ENCODE measurements around the gene PARVB.

PARVB gene

DNA sequence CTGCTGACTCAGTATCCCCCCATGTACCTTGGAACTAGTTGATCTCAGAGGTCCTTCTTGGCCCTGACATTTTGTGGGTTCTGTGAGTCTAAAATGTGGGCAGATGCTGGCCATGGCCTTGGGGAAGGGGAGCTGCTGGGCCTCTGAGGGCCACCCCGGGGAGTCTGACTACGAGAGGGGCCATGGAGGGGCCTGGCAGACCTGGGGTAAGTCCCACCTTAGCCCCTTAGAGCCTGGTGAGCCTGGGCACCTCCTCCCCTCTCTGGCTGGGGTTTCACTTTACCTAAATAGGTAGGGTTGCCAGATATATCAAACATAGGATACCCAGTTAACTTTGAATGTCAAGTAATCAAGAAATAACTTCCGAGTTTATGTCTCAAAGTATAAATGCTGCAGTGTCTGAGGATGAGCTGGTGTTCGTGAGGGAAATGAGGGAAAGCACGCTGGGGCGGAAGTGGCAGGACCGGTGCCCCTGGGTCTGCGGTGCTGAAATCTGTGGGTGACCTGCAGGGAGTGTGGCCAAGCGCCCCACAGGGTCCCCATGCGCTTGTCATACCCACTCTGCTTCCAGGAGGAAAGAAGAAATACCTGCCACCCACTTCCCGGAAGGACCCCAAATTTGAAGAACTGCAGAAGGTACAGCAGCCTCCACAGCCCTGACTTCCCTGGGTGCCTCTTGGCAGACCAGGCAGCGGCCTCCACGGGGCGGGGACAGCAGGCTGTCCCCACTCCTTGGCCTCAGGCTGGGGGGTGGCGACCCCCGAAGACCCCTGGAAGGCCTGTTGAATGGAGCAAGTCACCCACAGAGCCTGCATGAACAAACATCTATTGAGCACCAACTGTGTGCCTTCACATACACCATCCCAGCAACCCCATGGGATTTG, 161.4 kb downstream of the PARVB start:
- no peak for DNase-seq (ENCODE audit: low read depth)

- no peak for DNase-seq (ENCODE audit: low read depth)
Observed at GRCh38 chr22:44186121-44186510, 162.0 kb downstream of the PARVB start.

DNA sequence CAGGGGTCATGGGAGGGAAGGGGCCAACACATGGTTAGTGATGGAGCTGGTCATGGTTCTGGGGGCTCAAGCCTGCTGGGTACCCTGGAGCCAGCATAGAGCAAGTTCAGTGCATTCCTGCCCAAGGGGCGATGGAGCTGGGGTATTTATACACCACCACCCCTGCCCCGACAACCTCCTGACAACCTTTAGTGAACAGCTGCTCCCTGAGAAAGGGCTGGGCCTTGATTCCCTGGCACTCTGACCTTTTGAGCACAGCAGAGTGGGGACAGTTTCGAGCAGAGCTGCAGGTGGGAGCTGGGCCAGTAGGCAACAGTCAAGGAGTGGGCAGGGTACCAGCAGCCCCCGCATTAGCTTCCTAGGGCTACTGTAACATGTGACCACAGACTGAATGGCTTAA, 162.6 kb downstream of the PARVB start:
- no peak for DNase-seq (ENCODE audit: low read depth)

GRCh38 chr22:44187652-44188230, 163.6 kb downstream of the PARVB start:
- DNase-seq (ENCODE audit: low read depth), result no peak

- DNase-seq (ENCODE audit: low read depth), result no peak
Observed at GRCh38 chr22:44188316-44188715, 164.2 kb downstream of the PARVB start.

GRCh38 chr22:44188986-44189630, 165.0 kb downstream of the PARVB start:
- no peak for DNase-seq (ENCODE audit: low read depth)

DNA sequence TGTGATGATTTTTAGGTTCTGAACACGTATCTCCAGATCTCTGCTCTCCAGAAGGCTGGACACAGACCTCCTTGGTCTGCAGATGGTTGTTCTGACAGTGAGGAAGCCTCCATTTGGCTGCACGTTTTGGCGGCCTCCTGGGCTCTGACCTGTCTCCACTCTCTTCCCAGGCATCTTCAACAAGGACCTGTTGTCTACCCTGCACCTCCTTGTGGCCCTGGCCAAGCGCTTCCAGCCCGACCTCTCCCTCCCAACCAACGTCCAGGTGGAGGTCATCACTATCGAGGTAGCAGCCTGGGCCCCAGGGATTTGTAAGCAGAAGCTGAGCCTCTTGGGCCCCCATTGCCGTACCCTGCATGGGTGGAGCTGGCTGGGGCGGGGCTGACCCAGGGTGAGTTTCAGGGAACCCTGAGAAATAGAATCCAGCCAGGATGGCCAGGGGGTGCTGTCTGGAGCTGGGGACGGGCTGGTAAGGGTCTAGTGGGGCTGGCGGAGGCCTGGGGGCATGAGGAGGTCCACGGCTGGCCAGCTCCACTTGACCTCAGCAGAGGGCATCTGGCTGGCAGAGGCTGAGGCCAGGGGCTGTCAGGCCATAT, 166.4 kb downstream of the PARVB start:
- DNase-seq (ENCODE audit: low read depth), result no peak

- DNase-seq (ENCODE audit: low read depth), result no peak
Observed at GRCh38 chr22:44191036-44191454, 166.9 kb downstream of the PARVB start.

DNA sequence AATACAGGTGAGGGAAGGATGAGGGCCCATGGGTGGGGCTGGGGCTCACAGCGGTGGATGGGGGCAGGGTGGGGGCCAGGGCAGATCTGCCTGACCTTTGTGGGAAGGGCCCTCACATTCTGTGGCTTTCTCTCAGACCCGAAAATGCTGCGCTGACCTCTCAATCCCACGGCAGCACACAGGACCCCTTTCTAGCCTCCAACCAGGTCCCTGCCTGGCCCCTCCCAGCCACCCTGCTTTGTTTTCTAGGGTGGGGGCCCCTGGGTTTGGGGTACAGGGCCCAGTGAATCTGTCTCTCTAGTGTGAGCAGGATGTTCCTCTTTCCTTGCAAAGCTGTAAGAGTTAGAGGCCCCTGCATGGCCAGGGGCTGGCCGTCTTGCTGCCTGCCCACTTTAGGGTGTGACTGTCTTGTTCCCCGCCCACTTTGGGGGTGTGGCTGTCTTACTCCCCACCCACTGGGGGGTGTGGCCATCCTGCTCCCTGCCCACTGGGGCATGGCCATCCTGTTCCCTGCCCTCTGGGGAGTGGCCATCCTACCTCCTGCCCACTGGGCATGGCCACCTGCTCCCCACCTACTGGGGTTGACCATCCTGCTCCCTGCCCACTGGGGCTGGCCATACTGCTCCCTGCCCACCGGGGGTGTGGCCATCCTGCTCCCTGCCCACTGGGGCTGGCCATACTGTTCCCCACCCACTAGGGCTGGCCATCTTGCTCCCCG, 168.2 kb downstream of the PARVB start:
- no peak for DNase-seq (ENCODE audit: low read depth)

- DNase-seq (ENCODE audit: low read depth), result no peak
Observed at GRCh38 chr22:44192816-44193534, 168.9 kb downstream of the PARVB start.

GRCh38 chr22:44193535-44193891, 169.4 kb downstream of the PARVB start:
- no peak for DNase-seq (ENCODE audit: low read depth)

DNA sequence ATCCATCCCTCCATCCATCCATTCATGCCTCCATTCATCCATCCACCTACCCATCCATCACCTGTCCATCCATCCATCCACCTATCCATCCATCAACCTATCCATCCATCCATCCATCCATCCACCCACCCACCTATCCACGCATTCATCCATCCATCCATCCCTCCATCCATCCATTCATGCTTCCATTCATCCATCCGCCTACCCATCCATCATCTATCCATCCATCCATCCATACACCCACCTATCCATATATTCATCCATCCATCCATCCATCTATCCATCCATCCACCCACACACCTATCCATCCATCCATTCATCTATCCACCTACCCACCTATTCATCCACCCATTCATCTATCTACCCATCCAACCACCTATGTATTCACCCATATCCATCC, 170.5 kb downstream of the PARVB start:
- no peak for DNase-seq (ENCODE audit: low read depth)

- DNase-seq (ENCODE audit: low read depth), result no peak
Observed at GRCh38 chr22:44195189-44195871, 171.2 kb downstream of the PARVB start.

- no peak for DNase-seq (ENCODE audit: low read depth)
Observed at GRCh38 chr22:44196241-44196640, 172.1 kb downstream of the PARVB start.

GRCh38 chr22:44196731-44197131, 172.6 kb downstream of the PARVB start:
- DNase-seq (ENCODE audit: low read depth), result no peak

GRCh38 chr22:44197271-44197670, 173.2 kb downstream of the PARVB start:
- no peak for DNase-seq (ENCODE audit: low read depth)

DNA sequence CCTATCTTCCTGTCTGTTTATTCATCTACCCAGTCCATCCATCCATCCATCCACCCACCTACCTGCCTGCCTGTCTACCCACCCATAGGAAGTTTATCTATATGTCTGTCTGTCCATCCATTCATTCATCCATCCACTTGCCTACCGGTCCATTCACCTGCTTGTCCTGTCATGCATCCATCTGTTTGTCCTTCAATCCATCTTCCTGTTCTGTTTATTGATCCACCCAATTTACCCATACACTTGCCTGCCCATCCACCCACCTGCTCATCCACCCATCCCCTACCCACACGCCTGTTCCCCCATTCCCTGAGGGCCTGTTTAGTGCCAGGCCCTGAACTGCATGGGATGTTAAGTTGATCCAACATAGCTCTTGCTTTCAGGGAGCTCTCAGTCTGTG, 175.1 kb downstream of the PARVB start:
- no peak for DNase-seq (ENCODE audit: low read depth)

- DNase-seq (ENCODE audit: low read depth), result no peak
Observed at GRCh38 chr22:44199866-44200265, 175.8 kb downstream of the PARVB start.

DNA sequence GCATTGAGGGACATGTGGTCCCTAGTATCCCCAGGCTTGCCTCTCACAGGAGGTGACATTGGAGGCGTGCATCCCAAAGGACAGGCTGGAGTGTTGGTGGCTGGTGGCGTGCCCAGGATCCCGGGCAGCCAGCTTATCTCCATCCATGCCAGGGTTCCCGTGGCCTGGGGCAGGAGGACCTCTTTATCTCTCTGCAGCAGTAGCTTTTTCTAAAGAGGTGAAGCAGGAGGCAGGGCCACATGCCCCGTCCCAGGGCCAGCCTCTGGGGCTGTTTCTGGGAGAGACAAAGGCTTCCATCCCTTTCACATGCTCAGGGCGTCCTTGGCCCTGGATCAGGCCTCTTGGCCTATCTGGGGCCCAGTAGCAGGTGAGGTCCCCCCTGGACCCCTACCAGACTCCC, 176.3 kb downstream of the PARVB start:
- no peak for DNase-seq (ENCODE audit: low read depth)

- DNase-seq (ENCODE audit: low read depth), result no peak
Observed at GRCh38 chr22:44200855-44201550, 176.9 kb downstream of the PARVB start.

Data from stimulated activated CD8-positive, alpha-beta memory T cell treated with anti-CD3 and anti-CD28 coated beads, Interleukin-12 subunit alpha, Interleukin-12 subunit beta, amount 100 ng/mL, for 4 hours (primary cell).